A549 treated with AZD9567 at 1 μM for 4 hours (cell line): ENCODE data around the gene RNF5. TPM values are rescaled to one million over a fixed set of nuclear protein-coding genes. Genes with fewer than 3 reads are reported as not detected.

ENCODE experiments used
- total RNA-seq: library from RNA; stranded (reverse); fragments of 200-300 nt; extraction: Qiagen RNA extraction; gene quantifications from 5 replicates; pipeline ENCODE4 v1.2.3, GENCODE V29; 2022; ENCODE audit not compliant: insufficient read depth

RNF5 gene
- 31.8 to 46.9 TPM (median 46.1 TPM) in 5 replicates for total RNA-seq

GRCh38 chr6:32177788-32178546, at the start of gene RNF5:
TSS of gene RNF5 (plus strand) at chr6:32178405. CDS start at chr6:32178512, 107 bp downstream.

GRCh38 chr6:32151863-32152768, 26.1 kb upstream of the RNF5 start, which contains the start of gene PRRT1:
TSS of gene PRRT1 (minus strand) at chr6:32151939. CDS start at chr6:32151827, 112 bp downstream.

GRCh38 chr6:32153564-32154513, 24.4 kb upstream of the RNF5 start, which contains the start of gene PPT2:
TSS of gene PPT2 (plus strand) at chr6:32154141. CDS start at chr6:32154595, 454 bp downstream.

GRCh38 chr6:32164295-32164694, 13.9 kb upstream of the RNF5 start, which contains the start of gene EGFL8:
TSS of gene EGFL8 (plus strand) at chr6:32164595. CDS start at chr6:32166166, 1,571 bp downstream.

GRCh38 chr6:32175711-32176475, 2.3 kb upstream of the RNF5 start, which contains the start of gene AGPAT1:
TSS of gene AGPAT1 (minus strand) at chr6:32176084. CDS start at chr6:32171496, 4,588 bp downstream.

GRCh38 chr6:32184084-32184640, 6.0 kb downstream of the RNF5 start, which contains the start of gene AGER:
TSS of gene AGER (minus strand) at chr6:32184253. CDS start at chr6:32184222, 31 bp downstream.

GRCh38 chr6:32190054-32190851, 12.0 kb downstream of the RNF5 start, which contains the start of gene PBX2:
TSS of gene PBX2 (minus strand) at chr6:32190202. CDS start at chr6:32189915, 287 bp downstream.

GRCh38 chr6:32192608-32193039, 14.4 kb downstream of the RNF5 start, which contains the start of gene GPSM3:
TSS of gene GPSM3 (minus strand) at chr6:32192643. CDS start at chr6:32192513, 130 bp downstream.

GRCh38 chr6:32223258-32224235, 45.3 kb downstream of the RNF5 start, which contains the start of gene NOTCH4:
TSS of gene NOTCH4 (minus strand) at chr6:32224067. CDS start at chr6:32223928, 139 bp downstream.

Other genes starting within 250 kb of the RNF5 start
- 1.3 to 2.6 TPM (median 2.4 TPM) in 5 replicates for gene CFB, start 232.3 kb upstream of the RNF5 start, total RNA-seq
- 75.8 to 81.6 TPM (median 76.7 TPM) in 5 replicates for gene NELFE, start 219.4 kb upstream of the RNF5 start, total RNA-seq
- gene SKIC2, start 219.2 kb upstream of the RNF5 start, total RNA-seq = 25.9 to 29.7 TPM (median 26.7 TPM) in 5 replicates
- 11.5 to 12.7 TPM (median 11.8 TPM) in 5 replicates for gene DXO, start 206.3 kb upstream of the RNF5 start, total RNA-seq
- 1.0 to 2.2 TPM (median 1.3 TPM) in 4 of 5 replicates, not detected in the other for gene C4A, start 196.3 kb upstream of the RNF5 start, total RNA-seq
- gene C4B, start 163.6 kb upstream of the RNF5 start, total RNA-seq = 0.79 to 0.99 TPM (median 0.85 TPM) in 4 of 5 replicates, not detected in the other
- 0.05 TPM in 1 of 5 replicates, not detected in the others for gene CYP21A2, start 140.0 kb upstream of the RNF5 start, total RNA-seq
- 0.56 to 0.68 TPM (median 0.61 TPM) in 4 of 5 replicates, not detected in the other for gene TNXB, start 69.1 kb upstream of the RNF5 start, total RNA-seq
- 27.7 to 34.3 TPM (median 33.5 TPM) in 5 replicates for gene ATF6B, start 50.2 kb upstream of the RNF5 start, total RNA-seq
- 6.6 to 10.5 TPM (median 7.4 TPM) in 5 replicates for gene FKBPL, start 48.1 kb upstream of the RNF5 start, total RNA-seq
- gene PRRT1, start 26.5 kb upstream of the RNF5 start, total RNA-seq = 0.44 to 0.70 TPM (median 0.59 TPM) in 4 of 5 replicates, not detected in the other
- 6.9 to 8.6 TPM (median 7.5 TPM) in 5 replicates for gene PPT2, start 24.3 kb upstream of the RNF5 start, total RNA-seq
- 1.8 to 3.0 TPM (median 2.1 TPM) in 4 of 5 replicates, not detected in the other for gene EGFL8, start 13.8 kb upstream of the RNF5 start, total RNA-seq
- gene AGPAT1, start 2.3 kb upstream of the RNF5 start, total RNA-seq = 30.2 to 39.5 TPM (median 37.4 TPM) in 5 replicates
- gene AGER, start 5.8 kb downstream of the RNF5 start, total RNA-seq = 1.3 to 1.8 TPM (median 1.7 TPM) in 4 of 5 replicates, not detected in the other
- 11.3 to 14.9 TPM (median 14.0 TPM) in 5 replicates for gene PBX2, start 11.8 kb downstream of the RNF5 start, total RNA-seq
- 0.23 to 0.40 TPM (median 0.31 TPM) in 4 of 5 replicates, not detected in the other for gene GPSM3, start 14.2 kb downstream of the RNF5 start, total RNA-seq
- gene NOTCH4, start 45.7 kb downstream of the RNF5 start, total RNA-seq = 0.69 to 0.87 TPM (median 0.79 TPM) in 4 of 5 replicates, not detected in the other
- not detected in 5 replicates for gene TSBP1, start 193.5 kb downstream of the RNF5 start, total RNA-seq
- gene BTNL2, start 228.8 kb downstream of the RNF5 start, total RNA-seq = not detected in 5 replicates